GM12865 (cell line): ENCODE measurements around the gene ZFPM1.

Source experiments
- DNase-seq: peaks from one replicate; pipeline ENCODE4 v3.0.0; 2010; ENCODE audit warnings: low read depth
- H3K4me3 ChIP-seq: 2 replicates; pipeline ENCODE4 v1.5.1; 2011; ENCODE audit warnings: mild to moderate bottlenecking, low read depth, low read length, control low read depth
- CTCF ChIP-seq: IDR thresholded peaks from 2 replicates; pipeline ENCODE4 v1.5.1; 2011; ENCODE audit warnings: low read length, control low read depth, low read depth, inconsistent platforms; ENCODE audit not compliant: insufficient read depth; ENCODE audit errors: missing control alignments

ZFPM1 gene

DNA sequence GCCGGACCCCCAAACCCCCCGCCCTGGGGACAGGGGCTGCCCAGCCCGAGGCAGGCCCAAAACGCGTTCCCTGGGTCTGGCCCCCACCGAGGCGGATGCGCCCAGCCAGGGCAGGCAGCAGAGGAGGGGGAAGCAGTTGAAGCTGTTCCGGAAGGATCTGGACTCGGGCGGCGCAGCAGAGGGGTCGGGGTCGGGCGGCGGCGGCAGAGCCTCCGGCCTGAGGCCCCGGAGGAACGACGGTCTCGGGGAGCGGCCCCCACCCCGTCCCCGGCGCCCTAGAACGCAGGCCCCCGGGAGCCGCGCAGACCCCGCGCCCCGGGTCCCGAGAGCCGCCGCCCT lies 22.9 kb upstream of the ZFPM1 start:
- DNase-seq = no peak
- TF ChIP-seq CTCF = no peak
- H3K4me3 ChIP-seq = peak overlapping the region; percentile 39; the same call in 1 of the 2 replicates

GRCh38 chr16:88430524-88431446 lies 22.3 kb upstream of the ZFPM1 start:
- no peak for TF ChIP-seq CTCF
- DNase-seq = peak; percentile 59
- peak overlapping the region; percentile 39 for H3K4me3 ChIP-seq

GRCh38 chr16:88431651-88432050 lies 21.4 kb upstream of the ZFPM1 start:
- TF ChIP-seq CTCF = no peak
- H3K4me3 ChIP-seq = no peak overlapping the region
- no peak for DNase-seq

DNA sequence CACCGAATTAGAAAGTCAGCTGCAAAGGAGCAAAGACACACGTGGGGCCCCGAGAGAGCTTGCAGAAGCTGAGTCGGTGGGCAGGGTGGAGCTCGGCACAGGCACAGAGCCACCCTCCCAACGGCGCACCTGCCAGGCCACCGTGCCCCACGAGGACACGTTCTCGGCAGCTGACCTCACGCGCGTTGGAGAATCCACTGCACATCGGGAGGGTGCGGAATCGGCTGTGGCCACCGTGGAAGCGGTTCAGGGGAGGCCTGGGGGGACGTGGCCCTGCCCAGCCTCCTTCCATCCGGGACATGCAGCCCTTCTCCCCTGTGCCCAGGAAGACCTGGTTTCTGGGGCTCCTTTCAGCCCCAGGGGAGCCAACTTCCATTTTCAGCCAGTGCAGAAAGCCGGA lies 20.9 kb upstream of the ZFPM1 start:
- DNase-seq = no peak
- no peak for TF ChIP-seq CTCF
- H3K4me3 ChIP-seq = no peak overlapping the region

GRCh38 chr16:88432753-88433152 lies 20.3 kb upstream of the ZFPM1 start:
- DNase-seq = no peak
- no peak overlapping the region for H3K4me3 ChIP-seq
- no peak for TF ChIP-seq CTCF

GRCh38 chr16:88433632-88434352 lies 19.3 kb upstream of the ZFPM1 start:
- H3K4me3 ChIP-seq = no peak overlapping the region
- no peak for DNase-seq
- TF ChIP-seq CTCF = no peak

DNA sequence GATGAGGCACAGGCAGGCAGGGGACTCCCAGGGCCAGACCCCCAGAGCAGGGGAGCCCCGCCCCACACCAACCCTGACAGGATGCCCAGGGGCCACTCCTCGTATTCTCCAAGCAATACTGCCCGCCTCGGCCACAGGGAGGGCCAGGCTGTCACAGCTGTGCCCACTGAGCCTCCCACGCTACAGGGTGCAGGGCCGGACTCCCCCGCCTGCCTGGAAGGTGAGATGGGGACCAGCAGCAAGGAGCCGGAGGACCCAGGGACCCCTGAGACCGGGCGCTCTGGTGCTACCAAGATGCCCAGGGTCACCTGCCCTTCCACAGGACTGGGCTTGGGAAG lies 18.8 kb upstream of the ZFPM1 start:
- TF ChIP-seq CTCF = no peak
- no peak for DNase-seq

More for the DNA sequence above, 18.8 kb upstream of the ZFPM1 start:
- H3K4me3 ChIP-seq = no peak overlapping the region
